H9 (cell line): Measurements from ENCODE around the gene TRAPPC2. TPM values are rescaled to one million over a fixed set of nuclear protein-coding genes. Genes with fewer than 3 reads are reported as not detected.

Source experiments
- DNase-seq: peaks from one replicate; pipeline ENCODE4 v3.0.0-alpha.2; 2017
- H2AFZ ChIP-seq: one replicate; pipeline ENCODE4 v1.6.1; 2013; ENCODE audit warnings: mild to moderate bottlenecking, low read length, control low read depth, moderate library complexity
- H2AK5ac ChIP-seq: 2 replicates; pipeline ENCODE4 v1.6.1; 2013; ENCODE audit warnings: low read length, control low read depth, mixed read lengths; ENCODE audit not compliant: insufficient read length
- H2BK120ac ChIP-seq: one replicate; pipeline ENCODE4 v1.6.1; 2013; ENCODE audit warnings: low read depth, mild to moderate bottlenecking, low read length, control low read depth, inconsistent platforms; ENCODE audit not compliant: poor library complexity, severe bottlenecking
- H2BK12ac ChIP-seq: 2 replicates; pipeline ENCODE4 v1.6.1; 2013; ENCODE audit warnings: low read length, control low read depth, mixed read lengths, low read depth; ENCODE audit not compliant: insufficient read length
- H2BK15ac ChIP-seq: 2 replicates; pipeline ENCODE4 v1.6.1; 2013; ENCODE audit warnings: low read depth, low read length, control low read depth
- H2BK20ac ChIP-seq: one replicate; pipeline ENCODE4 v1.6.1; 2013; ENCODE audit warnings: low read depth, mild to moderate bottlenecking, low read length, control low read depth, inconsistent platforms; ENCODE audit not compliant: poor library complexity, severe bottlenecking
- H2BK5ac ChIP-seq: 2 replicates; pipeline ENCODE4 v1.6.1; 2013; ENCODE audit warnings: low read length, control low read depth, mixed read lengths; ENCODE audit not compliant: insufficient read length
- H3K14ac ChIP-seq: 2 replicates; pipeline ENCODE4 v1.6.1; 2013; ENCODE audit warnings: low read length, control low read depth; ENCODE audit not compliant: insufficient read depth
- H3K18ac ChIP-seq: 2 replicates; pipeline ENCODE4 v1.6.1; 2013; ENCODE audit warnings: low read depth, mild to moderate bottlenecking, mixed read lengths, low read length, control low read depth; ENCODE audit not compliant: insufficient read length
- H3K23ac ChIP-seq: 2 replicates; pipeline ENCODE4 v1.6.1; 2013; ENCODE audit warnings: low read length, control low read depth, mixed read lengths, low read depth; ENCODE audit not compliant: insufficient read length
- H3K23me2 ChIP-seq: 2 replicates; pipeline ENCODE4 v1.6.1; 2013; ENCODE audit warnings: low read depth, mild to moderate bottlenecking, mixed read lengths, low read length, control low read depth; ENCODE audit not compliant: insufficient read length, poor library complexity, severe bottlenecking
- H3K27ac ChIP-seq: 2 replicates; pipeline ENCODE4 v1.5.1; 2013; ENCODE audit warnings: low read length, control low read depth, mixed read lengths, low read depth; ENCODE audit not compliant: insufficient read length
- H3K27me3 ChIP-seq: 2 replicates; pipeline ENCODE4 v1.6.1; 2013; ENCODE audit warnings: low read length, control low read depth, inconsistent platforms; ENCODE audit not compliant: insufficient read depth
- H3K4ac ChIP-seq: 2 replicates; pipeline ENCODE4 v1.6.1; 2013; ENCODE audit warnings: low read depth, mild to moderate bottlenecking, control low read depth, inconsistent platforms, low read length, moderate library complexity
- H3K4me1 ChIP-seq: 2 replicates; pipeline ENCODE4 v1.6.1; 2013; ENCODE audit warnings: low read length, control low read depth, inconsistent platforms; ENCODE audit not compliant: insufficient read depth
- H3K4me2 ChIP-seq: 2 replicates; pipeline ENCODE4 v1.6.1; 2013; ENCODE audit warnings: low read length, control low read depth, mixed read lengths; ENCODE audit not compliant: insufficient read length, insufficient read depth
- H3K56ac ChIP-seq: 2 replicates; pipeline ENCODE4 v1.6.1; 2013; ENCODE audit warnings: low read depth, mild to moderate bottlenecking, mixed read lengths, low read length, control low read depth; ENCODE audit not compliant: insufficient read length
- H3K79me1 ChIP-seq: 2 replicates; pipeline ENCODE4 v1.6.1; 2013; ENCODE audit warnings: low read depth, mild to moderate bottlenecking, moderate library complexity, low read length, control low read depth, inconsistent platforms; ENCODE audit not compliant: insufficient read depth, poor library complexity, severe bottlenecking
- H3K79me2 ChIP-seq: 2 replicates; pipeline ENCODE4 v1.6.1; 2013; ENCODE audit warnings: low read length, control low read depth, inconsistent platforms; ENCODE audit not compliant: insufficient read depth
- H3K9ac ChIP-seq: 2 replicates; pipeline ENCODE4 v1.6.1; 2013; ENCODE audit warnings: low read length, control low read depth, mixed read lengths; ENCODE audit not compliant: insufficient read length; ENCODE audit errors: extremely low read depth
- H3K9me3 ChIP-seq: one replicate; pipeline ENCODE4 v1.6.1; 2013; ENCODE audit warnings: low read depth, low read length, inconsistent platforms; ENCODE audit not compliant: control insufficient read depth
- H3T11ph ChIP-seq: one replicate; pipeline ENCODE4 v1.6.1; 2013; ENCODE audit warnings: mild to moderate bottlenecking, low read length, control low read depth, inconsistent platforms
- H4K20me1 ChIP-seq: one replicate; pipeline ENCODE4 v1.6.1; 2013; ENCODE audit not compliant: control insufficient read depth, insufficient read length, insufficient read depth
- H4K5ac ChIP-seq: 2 replicates; pipeline ENCODE4 v1.6.1; 2013; ENCODE audit warnings: low read depth, mild to moderate bottlenecking, mixed read lengths, low read length, control low read depth; ENCODE audit not compliant: insufficient read length
- H4K8ac ChIP-seq: replicated peaks from 2 replicates; pipeline ENCODE4 v1.6.1; 2013; ENCODE audit warnings: low read length, control low read depth, mixed read lengths, low read depth; ENCODE audit not compliant: insufficient read length
- H4K91ac ChIP-seq: 2 replicates; pipeline ENCODE4 v1.6.1; 2013; ENCODE audit warnings: low read depth, mild to moderate bottlenecking, moderate library complexity, mixed read lengths, low read length, control low read depth; ENCODE audit not compliant: insufficient read length
- H3K27ac Mint-ChIP-seq, 3 experiments: 2 replicates in 2 of 3; 3 replicates in 1 of 3; pipeline ENCODE4 v1.8.0; 2020 to 2021; ENCODE audit warnings: mixed read lengths in 3 of 3, mild to moderate bottlenecking in 1 of 3, moderate library complexity in 1 of 3
- H3K27me3 Mint-ChIP-seq: 2 replicates; pipeline ENCODE4 v1.8.0; 2021; ENCODE audit warnings: low read depth, mild to moderate bottlenecking, moderate library complexity, mixed read lengths
- H3K36me3 Mint-ChIP-seq, 3 experiments: 2 replicates in 2 of 3; 3 replicates in 1 of 3; pipeline ENCODE4 v1.8.0; 2020 to 2021; ENCODE audit warnings: low read depth in 3 of 3, mixed read lengths in 3 of 3; ENCODE audit not compliant: insufficient read depth in 1 of 3
- H3K4me1 Mint-ChIP-seq, 2 experiments: 2 replicates each; pipeline ENCODE4 v1.8.0; 2020; ENCODE audit warnings: mixed read lengths in 2 of 2
- H3K4me3 Mint-ChIP-seq, 2 experiments: 2 replicates in 1 of 2; 3 replicates in 1 of 2; pipeline ENCODE4 v1.8.0; 2020 to 2021; ENCODE audit warnings: mild to moderate bottlenecking in 2 of 2, mixed read lengths in 2 of 2, moderate library complexity in 1 of 2
- H3K9me3 Mint-ChIP-seq, 2 experiments: 2 replicates in 1 of 2; 3 replicates in 1 of 2; pipeline ENCODE4 v1.8.0; 2020; ENCODE audit warnings: mild to moderate bottlenecking in 2 of 2, mixed read lengths in 2 of 2, moderate library complexity in 1 of 2
- WGBS: extraction: QIAGEN DNeasy Blood & Tissue Kit; methylation state at CpG from one replicate; pipeline ENCODE4 v1.1.7; 2013; ENCODE audit warnings: missing lambda C conversion rate, low lambda C conversion rate, mixed read lengths; ENCODE audit not compliant: insufficient read length; ENCODE audit errors: extremely low coverage; 5-methylcytosine and 5-hydroxymethylcytosine counted together
- total RNA-seq: library from RNA; stranded (reverse); gene quantifications from 2 replicates; pipeline ENCODE4 v1.2.1, GENCODE V29; 2021
- TF ChIP-seq, protein P1 (sequence below): fragments of 200-600 bp; sonication (generic); conservative IDR thresholded peaks from 3 replicates; pipeline ENCODE4 v1.8.0; 2021; ENCODE audit warnings: antibody characterized with exemption, mild to moderate bottlenecking

TRAPPC2 gene
- total RNA-seq, 1 experiment from 2014 or later, result 13.3 TPM

- H2BK5ac ChIP-seq, result no peak overlapping the region
- H3K9me3 ChIP-seq, result no peaks in the 10 kb centered on the region
- Mint-ChIP-seq H3K9me3 (peaks cover 2 to 36% of the 10 kb centered on the region in 2 experiments; a peak in 4 of 5 replicates), H3K27ac (peak overlapping the region in 2 of 3 experiments; percentile 53 to 74; a peak in 3 of 7 replicates), H3K4me1 (peaks cover 3 to 14% of the 10 kb centered on the region in 2 experiments; a peak in 2 of 4 replicates), H3K4me3 (no peak overlapping the region), H3K27me3 (no peaks in the 10 kb centered on the region; the same call in 1 of the 2 replicates), H3K36me3 (peaks cover 0 to 55% (median 32%) of the 10 kb centered on the region in 3 experiments; a peak in 5 of 7 replicates)
- H2BK20ac ChIP-seq, result no peak overlapping the region
- no peak overlapping the region for H3K9ac ChIP-seq
- H3T11ph ChIP-seq, result no peak overlapping the region
- no peak overlapping the region for H2BK120ac ChIP-seq
- H3K79me1 ChIP-seq, result no peaks in the 10 kb centered on the region
- no peak overlapping the region for H2BK15ac ChIP-seq
- no peak overlapping the region for H3K4me2 ChIP-seq
- H2AFZ ChIP-seq, result no peak overlapping the region
- H3K27me3 ChIP-seq, result no peaks in the 10 kb centered on the region
- WGBS, result no CpG with 5 or more reads among the region's 6 CpGs
- H4K5ac ChIP-seq, result no peak overlapping the region
- no peak overlapping the region for H3K27ac ChIP-seq
- H4K20me1 ChIP-seq, result no peaks in the 10 kb centered on the region
- H3K4me1 ChIP-seq, result no peaks in the 10 kb centered on the region
- H2AK5ac ChIP-seq, result no peak overlapping the region
- no peaks in the 10 kb centered on the region for H3K23me2 ChIP-seq
- TF ChIP-seq, protein P1, sequence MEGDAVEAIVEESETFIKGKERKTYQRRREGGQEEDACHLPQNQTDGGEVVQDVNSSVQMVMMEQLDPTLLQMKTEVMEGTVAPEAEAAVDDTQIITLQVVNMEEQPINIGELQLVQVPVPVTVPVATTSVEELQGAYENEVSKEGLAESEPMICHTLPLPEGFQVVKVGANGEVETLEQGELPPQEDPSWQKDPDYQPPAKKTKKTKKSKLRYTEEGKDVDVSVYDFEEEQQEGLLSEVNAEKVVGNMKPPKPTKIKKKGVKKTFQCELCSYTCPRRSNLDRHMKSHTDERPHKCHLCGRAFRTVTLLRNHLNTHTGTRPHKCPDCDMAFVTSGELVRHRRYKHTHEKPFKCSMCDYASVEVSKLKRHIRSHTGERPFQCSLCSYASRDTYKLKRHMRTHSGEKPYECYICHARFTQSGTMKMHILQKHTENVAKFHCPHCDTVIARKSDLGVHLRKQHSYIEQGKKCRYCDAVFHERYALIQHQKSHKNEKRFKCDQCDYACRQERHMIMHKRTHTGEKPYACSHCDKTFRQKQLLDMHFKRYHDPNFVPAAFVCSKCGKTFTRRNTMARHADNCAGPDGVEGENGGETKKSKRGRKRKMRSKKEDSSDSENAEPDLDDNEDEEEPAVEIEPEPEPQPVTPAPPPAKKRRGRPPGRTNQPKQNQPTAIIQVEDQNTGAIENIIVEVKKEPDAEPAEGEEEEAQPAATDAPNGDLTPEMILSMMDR, result no peak
- no peak overlapping the region for H3K56ac ChIP-seq
- no peak overlapping the region for H3K14ac ChIP-seq
- H4K91ac ChIP-seq, result no peak overlapping the region
- no peak for DNase-seq
- no peak overlapping the region for H2BK12ac ChIP-seq
- no peaks in the 10 kb centered on the region for H3K79me2 ChIP-seq
- H3K4ac ChIP-seq, result no peak overlapping the region
- no peak overlapping the region for H3K18ac ChIP-seq
- H3K23ac ChIP-seq, result no peak overlapping the region
- H4K8ac ChIP-seq, result no peak overlapping the region
Measured at GRCh38 chrX:13741695-13742094, 7.3 kb upstream of the TRAPPC2 start.
